ENCODE data around the gene KLK1.

DNA sequence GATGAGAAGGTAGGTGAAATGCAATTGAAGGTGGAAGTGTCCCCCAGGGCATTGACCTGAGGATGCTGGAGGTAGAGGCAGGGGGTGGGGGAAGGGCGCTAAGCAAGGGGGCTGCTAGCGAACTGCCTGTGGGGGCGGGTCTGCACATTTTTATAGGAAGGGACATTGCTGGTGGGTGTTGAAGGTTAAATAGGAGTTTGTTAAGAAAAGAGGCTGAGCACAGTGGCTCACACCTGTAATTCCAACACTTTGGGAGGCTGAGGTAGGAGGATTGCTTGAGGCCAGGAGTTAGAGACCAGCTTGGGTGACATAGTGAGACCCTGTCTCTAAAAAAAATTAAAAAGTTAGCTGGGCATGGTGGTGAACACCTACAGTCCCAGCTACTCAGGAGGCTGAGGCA lies 38.9 kb downstream of the KLK1 start:
- TF ChIP-seq RARB (CRISPR knock-in tag; IDR thresholded peaks at IDR 0.05) (no peak), HOXB13 (CRISPR knock-in tag; IDR thresholded peaks at IDR 0.05; ENCODE audit: low read depth) (no peak), EP300 (IDR thresholded peaks at IDR 0.05) (no peak), JUNB (IDR thresholded peaks at IDR 0.05) (no peak), PHF8 (IDR thresholded peaks at IDR 0.05; ENCODE audit: borderline replicate concordance, low read depth) (no peak), SREBF2 (IDR thresholded peaks at IDR 0.05) (no peak), POLR2A (IDR thresholded peaks at IDR 0.05; ENCODE audit: low read length) (no peak), BHLHE40 (IDR thresholded peaks at IDR 0.05; ENCODE audit: low read depth, low read length) (no peak), KDM1A (IDR thresholded peaks at IDR 0.05; ENCODE audit: low read depth) (no peak), JUN (IDR thresholded peaks at IDR 0.05) (no peak), HOXB5 (CRISPR knock-in tag; IDR thresholded peaks at IDR 0.05) (no peak)
- TF ChIP-seq, protein P1, sequence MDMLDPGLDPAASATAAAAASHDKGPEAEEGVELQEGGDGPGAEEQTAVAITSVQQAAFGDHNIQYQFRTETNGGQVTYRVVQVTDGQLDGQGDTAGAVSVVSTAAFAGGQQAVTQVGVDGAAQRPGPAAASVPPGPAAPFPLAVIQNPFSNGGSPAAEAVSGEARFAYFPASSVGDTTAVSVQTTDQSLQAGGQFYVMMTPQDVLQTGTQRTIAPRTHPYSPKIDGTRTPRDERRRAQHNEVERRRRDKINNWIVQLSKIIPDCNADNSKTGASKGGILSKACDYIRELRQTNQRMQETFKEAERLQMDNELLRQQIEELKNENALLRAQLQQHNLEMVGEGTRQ (IDR thresholded peaks at IDR 0.05) = no peak
- TF ChIP-seq, protein P2, sequence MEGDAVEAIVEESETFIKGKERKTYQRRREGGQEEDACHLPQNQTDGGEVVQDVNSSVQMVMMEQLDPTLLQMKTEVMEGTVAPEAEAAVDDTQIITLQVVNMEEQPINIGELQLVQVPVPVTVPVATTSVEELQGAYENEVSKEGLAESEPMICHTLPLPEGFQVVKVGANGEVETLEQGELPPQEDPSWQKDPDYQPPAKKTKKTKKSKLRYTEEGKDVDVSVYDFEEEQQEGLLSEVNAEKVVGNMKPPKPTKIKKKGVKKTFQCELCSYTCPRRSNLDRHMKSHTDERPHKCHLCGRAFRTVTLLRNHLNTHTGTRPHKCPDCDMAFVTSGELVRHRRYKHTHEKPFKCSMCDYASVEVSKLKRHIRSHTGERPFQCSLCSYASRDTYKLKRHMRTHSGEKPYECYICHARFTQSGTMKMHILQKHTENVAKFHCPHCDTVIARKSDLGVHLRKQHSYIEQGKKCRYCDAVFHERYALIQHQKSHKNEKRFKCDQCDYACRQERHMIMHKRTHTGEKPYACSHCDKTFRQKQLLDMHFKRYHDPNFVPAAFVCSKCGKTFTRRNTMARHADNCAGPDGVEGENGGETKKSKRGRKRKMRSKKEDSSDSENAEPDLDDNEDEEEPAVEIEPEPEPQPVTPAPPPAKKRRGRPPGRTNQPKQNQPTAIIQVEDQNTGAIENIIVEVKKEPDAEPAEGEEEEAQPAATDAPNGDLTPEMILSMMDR (IDR thresholded peaks at IDR 0.05) = no peak
- TF ChIP-seq, protein P3, sequence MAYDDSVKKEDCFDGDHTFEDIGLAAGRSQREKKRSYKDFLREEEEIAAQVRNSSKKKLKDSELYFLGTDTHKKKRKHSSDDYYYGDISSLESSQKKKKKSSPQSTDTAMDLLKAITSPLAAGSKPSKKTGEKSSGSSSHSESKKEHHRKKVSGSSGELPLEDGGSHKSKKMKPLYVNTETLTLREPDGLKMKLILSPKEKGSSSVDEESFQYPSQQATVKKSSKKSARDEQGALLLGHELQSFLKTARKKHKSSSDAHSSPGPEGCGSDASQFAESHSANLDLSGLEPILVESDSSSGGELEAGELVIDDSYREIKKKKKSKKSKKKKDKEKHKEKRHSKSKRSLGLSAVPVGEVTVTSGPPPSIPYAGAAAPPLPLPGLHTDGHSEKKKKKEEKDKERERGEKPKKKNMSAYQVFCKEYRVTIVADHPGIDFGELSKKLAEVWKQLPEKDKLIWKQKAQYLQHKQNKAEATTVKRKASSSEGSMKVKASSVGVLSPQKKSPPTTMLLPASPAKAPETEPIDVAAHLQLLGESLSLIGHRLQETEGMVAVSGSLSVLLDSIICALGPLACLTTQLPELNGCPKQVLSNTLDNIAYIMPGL (CRISPR knock-in tag; IDR thresholded peaks at IDR 0.05; ENCODE audit: borderline replicate concordance) = no peak
